Peyer's patch (tissue), 4 donors: ENCODE results near the gene EPS15.

ENCODE experiments used
- CTCF ChIP-seq, 6 experiments: fragments of 450-650 bp in 4 of 6; fragments of 200-600 bp in 2 of 6; sonication (generic) in 1 of 6; IDR thresholded peaks; one replicate each; pipeline ENCODE4 v1.5.1; 2017 to 2019; ENCODE audit warnings: antibody characterized with exemption in 6 of 6, mild to moderate bottlenecking in 3 of 6, moderate library complexity in 1 of 6
- POLR2A ChIP-seq, 2 donors: fragments of 450-650 bp; IDR thresholded peaks; one replicate each; pipeline ENCODE4 v1.5.1; 2017; ENCODE audit warnings: antibody characterized with exemption in 2 of 2, mild to moderate bottlenecking in 2 of 2, moderate library complexity in 2 of 2

GRCh38 chr1:51559501-51559900 is 40.4 kb upstream of the EPS15 start:
- TF ChIP-seq CTCF (IDR thresholded peaks at IDR 0.05) (no peak), POLR2A (IDR thresholded peaks at IDR 0.05) (no peak)
